Measurements from ENCODE around the gene AFDN. TPM values are rescaled to one million over a fixed set of nuclear protein-coding genes. Genes with fewer than 3 reads are reported as not detected.

AFDN gene
- total RNA-seq, 1 experiment from 2014 or later, result 108 TPM

GRCh38 chr6:167782698-167783517, 43.8 kb upstream of the AFDN start:
- Histone ChIP-seq H3K27me3 (ENCODE audit: insufficient read depth, low read depth) (0 out of 2 replicates have a peak, but pooled peaks cover 3% of the 10 kb centered on the region), H3K79me2 (ENCODE audit: low read depth) (no peaks in the 10 kb centered on the region), H3K4me3 (no peak overlapping the region), H3K36me3 (ENCODE audit: low read depth) (no peaks in the 10 kb centered on the region), H3K9me3 (ENCODE audit: insufficient read depth, low read depth) (no peaks in the 10 kb centered on the region), H3K4me1 (replicated peaks; ENCODE audit: insufficient read depth) (peaks cover 10% of the 10 kb centered on the region), H2AFZ (no peak overlapping the region), H3K9me2 (ENCODE audit: insufficient read depth) (no peaks in the 10 kb centered on the region), H3K4me2 (no peak overlapping the region), H3K27ac (no peak overlapping the region), H3F3A (ENCODE audit: insufficient read depth, low read depth) (no peaks in the 10 kb centered on the region), H4K20me1 (ENCODE audit: insufficient read depth) (no peaks in the 10 kb centered on the region)
- ChIA-PET CTCF (no interaction called here), POLR2A (ENCODE audit: unreplicated experiment) (no interaction called here)
- BruUV-seq (replicated peaks), result no TSS peak
- intact Hi-C loops (cut with micrococcal nuclease; ENCODE audit: unreplicated experiment), result no loop called here
- no peak for TF ChIP-seq EZH2 (IDR thresholded peaks at IDR 0.05; ENCODE audit: low read depth)
- TF ChIP-seq, protein P1, sequence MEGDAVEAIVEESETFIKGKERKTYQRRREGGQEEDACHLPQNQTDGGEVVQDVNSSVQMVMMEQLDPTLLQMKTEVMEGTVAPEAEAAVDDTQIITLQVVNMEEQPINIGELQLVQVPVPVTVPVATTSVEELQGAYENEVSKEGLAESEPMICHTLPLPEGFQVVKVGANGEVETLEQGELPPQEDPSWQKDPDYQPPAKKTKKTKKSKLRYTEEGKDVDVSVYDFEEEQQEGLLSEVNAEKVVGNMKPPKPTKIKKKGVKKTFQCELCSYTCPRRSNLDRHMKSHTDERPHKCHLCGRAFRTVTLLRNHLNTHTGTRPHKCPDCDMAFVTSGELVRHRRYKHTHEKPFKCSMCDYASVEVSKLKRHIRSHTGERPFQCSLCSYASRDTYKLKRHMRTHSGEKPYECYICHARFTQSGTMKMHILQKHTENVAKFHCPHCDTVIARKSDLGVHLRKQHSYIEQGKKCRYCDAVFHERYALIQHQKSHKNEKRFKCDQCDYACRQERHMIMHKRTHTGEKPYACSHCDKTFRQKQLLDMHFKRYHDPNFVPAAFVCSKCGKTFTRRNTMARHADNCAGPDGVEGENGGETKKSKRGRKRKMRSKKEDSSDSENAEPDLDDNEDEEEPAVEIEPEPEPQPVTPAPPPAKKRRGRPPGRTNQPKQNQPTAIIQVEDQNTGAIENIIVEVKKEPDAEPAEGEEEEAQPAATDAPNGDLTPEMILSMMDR (conservative IDR thresholded peaks at IDR 0.05), result no peak
- DNase-seq, result no peak

DNA sequence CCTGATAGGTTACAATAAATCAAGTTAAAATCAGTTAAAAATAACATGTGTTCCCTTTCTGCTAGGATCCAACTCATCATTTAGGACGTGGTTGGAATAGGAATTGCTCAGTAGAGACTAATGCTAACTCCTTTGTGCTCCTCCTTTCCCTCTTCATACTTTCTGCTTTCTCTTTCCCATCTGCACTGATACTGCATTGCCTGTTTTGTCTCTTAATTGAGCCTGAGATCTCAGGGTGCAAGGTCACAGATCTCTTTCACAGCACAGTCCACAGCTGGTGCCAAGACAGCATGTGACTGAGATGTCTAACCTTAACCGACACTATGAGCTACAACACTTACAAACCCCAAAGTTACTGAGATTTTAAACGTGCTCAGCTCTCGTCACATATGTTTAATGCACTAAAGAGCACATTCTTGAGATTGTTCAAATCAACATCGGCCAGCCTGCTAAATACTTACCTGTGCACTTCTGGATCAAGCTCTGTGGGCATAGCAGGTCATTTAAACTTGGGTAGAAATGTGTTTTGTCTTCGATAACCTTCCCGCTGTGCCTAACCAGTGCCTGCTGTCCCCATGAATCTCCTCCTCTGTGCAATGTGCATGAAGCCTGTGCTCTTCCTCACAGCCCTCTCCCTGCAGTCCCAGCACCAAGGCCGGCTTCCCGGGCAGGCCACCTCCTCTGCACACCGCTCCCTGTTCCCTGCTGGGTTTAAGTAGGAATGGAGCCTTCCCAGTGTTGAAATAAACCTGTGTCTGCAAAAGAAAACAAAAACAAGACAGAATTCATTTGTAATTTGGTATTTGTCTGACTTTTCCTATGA, 39.6 kb upstream of the AFDN start:
- no peaks in the 10 kb centered on the region for H3F3A ChIP-seq (ENCODE audit: insufficient read depth, low read depth)
- no peaks in the 10 kb centered on the region for H3K36me3 ChIP-seq (ENCODE audit: low read depth)
- H3K9me2 ChIP-seq (ENCODE audit: insufficient read depth), result no peaks in the 10 kb centered on the region
- H4K20me1 ChIP-seq (ENCODE audit: insufficient read depth), result no peaks in the 10 kb centered on the region
- H3K27me3 ChIP-seq (ENCODE audit: insufficient read depth, low read depth), result 0 out of 2 replicates have a peak, but pooled peaks cover 3% of the 10 kb centered on the region
- TF ChIP-seq, protein P1 (conservative IDR thresholded peaks at IDR 0.05), result no peak
- no peak for TF ChIP-seq EZH2 (IDR thresholded peaks at IDR 0.05; ENCODE audit: low read depth)
- H3K79me2 ChIP-seq (ENCODE audit: low read depth), result no peaks in the 10 kb centered on the region
- no peaks in the 10 kb centered on the region for H3K9me3 ChIP-seq (ENCODE audit: insufficient read depth, low read depth)
- no peak overlapping the region for H3K4me3 ChIP-seq
- CTCF ChIA-PET, result no interaction called here
- POLR2A ChIA-PET (ENCODE audit: unreplicated experiment), result no interaction called here
- no peak overlapping the region for H3K4me2 ChIP-seq
- no peak overlapping the region for H2AFZ ChIP-seq
- BruUV-seq (replicated peaks), result no TSS peak
- no peak for DNase-seq
- no peak overlapping the region for H3K27ac ChIP-seq
- intact Hi-C loops (cut with micrococcal nuclease; ENCODE audit: unreplicated experiment), result no loop called here
- H3K4me1 ChIP-seq (replicated peaks; ENCODE audit: insufficient read depth), result peaks cover 14% of the 10 kb centered on the region

DNA sequence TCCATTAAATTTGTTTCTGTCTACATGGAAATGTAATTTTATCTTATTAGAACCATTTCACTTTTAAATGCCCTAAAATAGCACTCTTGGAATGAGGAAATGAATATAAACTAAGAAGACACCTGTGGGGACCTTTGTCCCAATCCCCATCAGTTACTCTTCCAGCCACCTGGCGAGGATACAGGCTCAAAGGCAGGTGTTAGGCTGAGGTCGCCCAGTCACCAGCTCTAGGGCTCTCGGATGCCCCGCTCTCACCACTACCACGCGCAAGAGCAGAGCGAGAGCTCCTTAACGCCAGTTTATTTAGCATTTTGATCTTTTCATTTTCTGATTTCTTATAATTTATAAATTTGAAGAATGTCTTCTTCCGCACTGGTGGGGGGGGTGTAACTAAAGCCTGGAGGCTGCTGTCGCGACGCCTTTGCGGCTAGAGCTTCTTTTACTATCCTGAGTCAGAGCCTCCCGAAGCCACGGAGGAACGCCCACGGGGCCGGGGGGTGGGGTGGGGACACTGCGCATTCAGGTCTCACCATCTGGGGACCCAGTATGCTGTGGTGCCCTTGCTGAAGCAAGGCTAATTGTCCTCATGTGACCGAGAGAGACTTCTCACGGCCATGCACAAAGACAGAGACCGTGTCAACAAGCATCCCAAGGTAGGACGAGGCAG, 38.7 kb upstream of the AFDN start:
- no peak overlapping the region for H2AFZ ChIP-seq
- H3F3A ChIP-seq (ENCODE audit: insufficient read depth, low read depth), result 0 out of 2 replicates have a peak, but pooled peaks cover 3% of the 10 kb centered on the region
- H3K27ac ChIP-seq, result no peak overlapping the region
- intact Hi-C loops (cut with micrococcal nuclease; ENCODE audit: unreplicated experiment), result no loop called here
- no peak overlapping the region for H3K4me2 ChIP-seq
- peaks cover 16% of the 10 kb centered on the region for H3K4me1 ChIP-seq (replicated peaks; ENCODE audit: insufficient read depth)
- TF ChIP-seq EZH2 (IDR thresholded peaks at IDR 0.05; ENCODE audit: low read depth), result no peak
- TF ChIP-seq, protein P1 (conservative IDR thresholded peaks at IDR 0.05), result no peak
- no peaks in the 10 kb centered on the region for H4K20me1 ChIP-seq (ENCODE audit: insufficient read depth)
- H3K9me3 ChIP-seq (ENCODE audit: insufficient read depth, low read depth), result no peaks in the 10 kb centered on the region
- H3K9me2 ChIP-seq (ENCODE audit: insufficient read depth), result no peaks in the 10 kb centered on the region
- BruUV-seq (replicated peaks), result no TSS peak
- ChIA-PET CTCF (no interaction called here), POLR2A (ENCODE audit: unreplicated experiment) (no interaction called here)
- H3K79me2 ChIP-seq (ENCODE audit: low read depth), result no peaks in the 10 kb centered on the region
- H3K36me3 ChIP-seq (ENCODE audit: low read depth), result no peaks in the 10 kb centered on the region
- no peak for DNase-seq
- H3K27me3 ChIP-seq (ENCODE audit: insufficient read depth, low read depth), result 0 out of 2 replicates have a peak, but pooled peaks cover 3% of the 10 kb centered on the region
- H3K4me3 ChIP-seq, result no peak overlapping the region

Measured in PC-9 (cell line).